CD4-positive, CD25-positive, alpha-beta regulatory T cell (primary cell): Measurements from ENCODE around the gene SCAPER. TPM values are rescaled to one million over a fixed set of nuclear protein-coding genes. Genes with fewer than 3 reads are reported as not detected.
"Not testable (repeated sequence)": the region's sequence is repeated elsewhere in the genome, so short reads cannot be mapped to it uniquely, and the experiment has no call there.

Source experiments
- ATAC-seq, 2 donors: fragments of 150-1000 bp; cut with Tn5 transposase; one replicate each; pipeline ENCODE4 v1.10.0; 2021; ENCODE audit warnings: low read depth in 2 of 2, moderate number of reproducible peaks in 2 of 2, moderate library complexity in 1 of 2
- DNase-seq, 3 donors: peaks; one replicate each; pipeline versions ENCODE4 v3.0.0 to v3.0.0-alpha.2; 2012 to 2022; ENCODE audit warnings: mixed read lengths in 1 of 3
- H3K27ac ChIP-seq: one replicate; pipeline ENCODE4 v1.7.0; 2013; ENCODE audit warnings: mild to moderate bottlenecking, low read length; ENCODE audit not compliant: insufficient read depth, poor library complexity, severe bottlenecking
- H3K27me3 ChIP-seq: one replicate; pipeline ENCODE4 v1.7.0; 2013; ENCODE audit warnings: low read length; ENCODE audit not compliant: control insufficient read depth, insufficient read depth
- H3K36me3 ChIP-seq: one replicate; pipeline ENCODE4 v1.7.0; 2013; ENCODE audit warnings: mild to moderate bottlenecking, low read length, moderate library complexity; ENCODE audit not compliant: control insufficient read depth, insufficient read depth
- H3K4me1 ChIP-seq: 2 replicates; pipeline ENCODE4 v1.7.0; 2013; ENCODE audit warnings: mild to moderate bottlenecking, low read length; ENCODE audit not compliant: insufficient read depth, control insufficient read depth, poor library complexity, severe bottlenecking
- H3K4me3 ChIP-seq: one replicate; pipeline ENCODE4 v1.7.0; 2013; ENCODE audit warnings: low read depth, mild to moderate bottlenecking, low read length, moderate library complexity
- H3K9me3 ChIP-seq, 2 experiments: 1 replicate in 1 of 2; 2 replicates in 1 of 2; pipeline ENCODE4 v1.7.0; 2013; ENCODE audit warnings: low read length in 2 of 2, mild to moderate bottlenecking in 1 of 2, moderate library complexity in 1 of 2; ENCODE audit not compliant: control insufficient read depth in 2 of 2
- H3K27ac Mint-ChIP-seq, 3 donors: one replicate each; pipeline ENCODE4 v1.8.0; 2020 to 2022; ENCODE audit warnings: mild to moderate bottlenecking in 3 of 3, mixed read lengths in 3 of 3, moderate library complexity in 2 of 3
- H3K27me3 Mint-ChIP-seq: one replicate; pipeline ENCODE4 v1.8.0; 2022; ENCODE audit warnings: mild to moderate bottlenecking, mixed read lengths
- H3K36me3 Mint-ChIP-seq: one replicate; pipeline ENCODE4 v1.8.0; 2020; ENCODE audit warnings: mixed read lengths
- H3K4me1 Mint-ChIP-seq, 4 donors: one replicate each; pipeline ENCODE4 v1.8.0; 2020 to 2022; ENCODE audit warnings: mixed read lengths in 4 of 4, mild to moderate bottlenecking in 1 of 4
- H3K4me3 Mint-ChIP-seq, 4 donors: one replicate each; pipeline ENCODE4 v1.8.0; 2020 to 2022; ENCODE audit warnings: mild to moderate bottlenecking in 4 of 4, mixed read lengths in 4 of 4, moderate library complexity in 3 of 4
- H3K9me3 Mint-ChIP-seq, 7 donors: one replicate each; pipeline ENCODE4 v1.8.0; 2020 to 2022; ENCODE audit warnings: mixed read lengths in 7 of 7, mild to moderate bottlenecking in 3 of 7, moderate library complexity in 2 of 7
- polyA plus RNA-seq, 4 donors: library from polyadenylated mRNA; unstranded; fragments of 300-500 nt; fragmentation: Illumina TruSeq; gene quantifications; one replicate each; pipeline ENCODE4 v1.2.3, GENCODE V29; 2021
- total RNA-seq: library from RNA; stranded (reverse); gene quantifications from one replicate; pipeline ENCODE4 v1.2.3, GENCODE V29; 2022

SCAPER gene
- total and polyA plus RNA-seq, 5 donors from 2014 or later, result 13.2 to 38.1 (median 14.5) TPM

- no peak for DNase-seq
- Mint-ChIP-seq H3K9me3 (peaks cover 0 to 9% (median 0%) of the 10 kb centered on the region in 7 donors), H3K4me1 (peaks cover 33 to 49% (median 35%) of the 10 kb centered on the region in 4 donors), H3K27me3 (no peaks in the 10 kb centered on the region), H3K4me3 (no peak overlapping the region), H3K36me3 (peaks cover 37% of the 10 kb centered on the region), H3K27ac (no peak overlapping the region)
- Histone ChIP-seq H3K36me3 (peaks cover 2% of the 10 kb centered on the region), H3K27me3 (no peaks in the 10 kb centered on the region), H3K9me3 (no peaks in the 10 kb centered on the region), H3K4me3 (no peak overlapping the region), H3K4me1 (no peaks in the 10 kb centered on the region), H3K27ac (no peak overlapping the region)
- no peak for ATAC-seq
These were observed 11.0 kb downstream of the SCAPER start for GRCh38 chr15:76894174-76894573.

DNA sequence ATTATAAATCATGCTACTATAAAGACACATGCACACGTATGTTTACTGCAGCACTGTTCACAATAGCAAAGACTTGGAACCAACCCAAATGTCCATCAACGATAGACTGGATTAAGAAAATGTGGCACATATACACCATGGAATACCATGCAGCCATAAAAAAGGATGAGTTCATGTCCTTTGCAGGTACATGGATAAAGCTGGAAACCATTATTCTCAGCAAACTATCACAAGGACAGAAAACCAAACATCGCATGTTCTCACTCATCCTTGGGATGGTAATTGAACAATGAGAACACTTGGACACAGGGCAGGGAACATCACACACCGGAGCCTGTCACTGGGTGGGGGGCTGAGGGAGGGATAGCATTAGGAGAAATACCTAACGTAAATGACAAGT is 12.3 kb downstream of the SCAPER start:
- not testable (repeated sequence) for H3K36me3 ChIP-seq

DNA sequence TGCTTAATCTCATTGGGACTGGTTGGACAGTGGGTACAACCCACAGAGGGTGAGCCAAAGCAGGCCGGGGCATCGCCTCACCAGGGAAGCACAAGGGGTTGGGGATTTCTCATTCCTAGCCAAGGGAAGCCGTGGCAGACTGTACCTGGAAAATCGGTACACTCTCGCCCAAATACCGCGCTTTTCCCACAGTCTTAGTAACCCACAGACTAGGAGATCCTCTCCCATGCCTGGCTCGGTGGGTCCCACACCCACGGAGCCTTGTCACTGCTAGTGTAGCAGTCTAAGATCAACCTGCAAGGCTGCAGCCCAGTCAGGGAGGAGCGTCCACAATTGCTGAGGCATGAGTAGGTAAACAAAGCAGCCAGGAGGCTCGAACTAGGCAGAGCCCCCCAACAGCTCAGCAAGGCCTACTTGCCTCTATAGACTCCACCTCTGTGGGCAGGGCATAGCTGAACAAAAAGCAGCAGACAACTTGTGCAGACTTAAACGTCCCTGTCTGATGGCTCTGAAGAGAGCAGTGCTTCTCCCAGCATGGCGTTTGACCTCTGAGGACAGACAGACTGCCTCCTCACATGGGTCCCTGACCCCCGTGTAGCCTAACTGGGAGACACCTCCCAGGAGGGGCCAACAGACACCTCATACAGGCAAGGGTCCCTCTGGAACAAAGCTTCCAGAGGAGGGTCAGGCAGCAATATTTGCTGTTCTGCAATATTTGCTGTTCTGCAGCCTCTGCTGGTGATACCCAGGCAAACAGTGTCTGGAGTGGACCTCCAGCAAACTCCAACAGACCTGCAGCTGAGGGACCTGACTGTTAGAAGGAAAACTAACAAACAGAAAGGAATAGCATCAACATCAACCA is 17.6 kb downstream of the SCAPER start:
- Mint-ChIP-seq H3K4me1 (peaks cover 8 to 36% (median 25%) of the 10 kb centered on the region in 4 donors), H3K36me3 (peaks cover 30% of the 10 kb centered on the region), H3K27ac (peak overlapping the region in 1 of 3 donors; percentile 9)
- not testable (repeated sequence) for H3K27ac ChIP-seq, H3K9me3 ChIP-seq, H3K9me3 Mint-ChIP-seq, H3K4me3 ChIP-seq, H3K27me3 Mint-ChIP-seq, H3K4me1 ChIP-seq, DNase-seq, H3K4me3 Mint-ChIP-seq, H3K27me3 ChIP-seq, ATAC-seq, H3K36me3 ChIP-seq

More for the DNA sequence above, 12.3 kb downstream of the SCAPER start:
- H3K36me3 Mint-ChIP-seq, result peaks cover 38% of the 10 kb centered on the region
- peaks cover 0 to 11% (median 0%) of the 10 kb centered on the region in 7 donors for H3K9me3 Mint-ChIP-seq
- not testable (repeated sequence) for H3K4me3 Mint-ChIP-seq, H3K27ac Mint-ChIP-seq, H3K27me3 ChIP-seq, ATAC-seq, H3K27ac ChIP-seq, H3K4me3 ChIP-seq, H3K4me1 ChIP-seq, H3K27me3 Mint-ChIP-seq, DNase-seq, H3K9me3 ChIP-seq
- peaks cover 26 to 51% (median 41%) of the 10 kb centered on the region in 4 donors for H3K4me1 Mint-ChIP-seq

- Mint-ChIP-seq H3K9me3 (peaks cover 0 to 6% (median 0%) of the 10 kb centered on the region in 7 donors), H3K4me1 (peaks cover 6 to 26% (median 21%) of the 10 kb centered on the region in 4 donors), H3K4me3 (no peak overlapping the region), H3K27ac (peak overlapping the region in 1 of 3 donors; percentile 48), H3K36me3 (peaks cover 30% of the 10 kb centered on the region), H3K27me3 (no peaks in the 10 kb centered on the region)
- Histone ChIP-seq H3K27me3 (no peaks in the 10 kb centered on the region), H3K36me3 (peaks cover 18% of the 10 kb centered on the region), H3K4me1 (no peaks in the 10 kb centered on the region), H3K27ac (no peak overlapping the region), H3K4me3 (no peak overlapping the region), H3K9me3 (no peaks in the 10 kb centered on the region)
- ATAC-seq (no peak), DNase-seq (no peak)
These were observed 19.9 kb downstream of the SCAPER start for GRCh38 chr15:76885212-76885611.

- no peak overlapping the region for H3K4me3 Mint-ChIP-seq
- peaks cover 11% of the 10 kb centered on the region for H3K36me3 ChIP-seq
These were observed 29.2 kb downstream of the SCAPER start for GRCh38 chr15:76875911-76876310.

GRCh38 chr15:76873066-76873465 is 32.1 kb downstream of the SCAPER start:
- not testable (repeated sequence) for H3K27me3 ChIP-seq, H3K27ac ChIP-seq, H3K4me3 ChIP-seq, ATAC-seq, H3K9me3 Mint-ChIP-seq, H3K27me3 Mint-ChIP-seq, DNase-seq, H3K4me1 ChIP-seq, H3K4me3 Mint-ChIP-seq, H3K36me3 Mint-ChIP-seq, H3K9me3 ChIP-seq
- peaks cover 11% of the 10 kb centered on the region for H3K36me3 ChIP-seq
- peaks cover 9 to 16% (median 13%) of the 10 kb centered on the region in 4 donors for H3K4me1 Mint-ChIP-seq
- peak overlapping the region in 1 of 3 donors; percentile 70 for H3K27ac Mint-ChIP-seq

More at GRCh38 chr15:76875911-76876310, 29.2 kb downstream of the SCAPER start:
- H3K27ac ChIP-seq, result no peak overlapping the region
- DNase-seq (no peak), ATAC-seq (no peak)
- no peaks in the 10 kb centered on the region for H3K27me3 ChIP-seq
- H3K4me3 ChIP-seq, result no peak overlapping the region
- Mint-ChIP-seq H3K9me3 (peaks cover 0 to 2% (median 0%) of the 10 kb centered on the region in 7 donors), H3K27ac (no peak overlapping the region), H3K4me1 (peaks cover 5 to 17% (median 9%) of the 10 kb centered on the region in 4 donors), H3K27me3 (no peaks in the 10 kb centered on the region), H3K36me3 (peaks cover 11% of the 10 kb centered on the region)
- no peaks in the 10 kb centered on the region for H3K9me3 ChIP-seq
- peaks cover 4% of the 10 kb centered on the region for H3K4me1 ChIP-seq

DNA sequence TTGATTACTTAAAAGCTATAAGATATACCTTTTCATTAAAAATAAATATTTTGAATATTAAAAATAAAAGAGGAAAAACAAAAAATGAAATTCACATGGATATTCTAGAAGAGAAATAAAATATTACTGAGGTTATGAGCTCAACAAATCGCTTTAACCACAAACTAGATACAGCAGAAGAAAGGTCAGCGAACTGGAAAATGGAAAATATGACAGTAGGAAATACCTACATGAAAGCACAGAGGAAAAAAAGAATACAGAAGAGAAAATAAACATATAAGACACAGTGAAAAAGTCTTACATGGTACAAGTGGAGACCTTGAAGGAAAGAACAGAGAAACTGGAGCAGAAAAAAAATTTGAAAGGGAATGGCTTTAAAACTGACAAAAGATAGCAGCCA is 33.2 kb downstream of the SCAPER start:
- Histone ChIP-seq H3K27ac (no peak overlapping the region), H3K4me1 (peaks cover 4% of the 10 kb centered on the region), H3K4me3 (no peak overlapping the region), H3K27me3 (no peaks in the 10 kb centered on the region), H3K36me3 (peaks cover 11% of the 10 kb centered on the region), H3K9me3 (no peaks in the 10 kb centered on the region)
- peaks cover 0 to 2% (median 0%) of the 10 kb centered on the region in 7 donors for H3K9me3 Mint-ChIP-seq
- no peak for DNase-seq
- H3K27me3 Mint-ChIP-seq, result no peaks in the 10 kb centered on the region
- H3K27ac Mint-ChIP-seq, result no peak overlapping the region
- no peak overlapping the region for H3K4me3 Mint-ChIP-seq
- ATAC-seq, result no peak
- peaks cover 9 to 20% (median 16%) of the 10 kb centered on the region in 4 donors for H3K4me1 Mint-ChIP-seq
- H3K36me3 Mint-ChIP-seq, result peaks cover 8% of the 10 kb centered on the region
